Gastrocnemius medialis (tissue), 4 donors: Measurements from ENCODE around the gene B4GALT5. TPM values are rescaled to one million over a fixed set of nuclear protein-coding genes. Genes with fewer than 3 reads are reported as not detected.

Source experiments
- ATAC-seq, 2 donors: fragments of 150-250 bp; one replicate each; pipeline ENCODE4 v1.9.1; 2016
- DNase-seq, 2 donors: peaks; one replicate each; pipeline ENCODE4 v3.0.0-alpha.2; 2019
- H3K27ac ChIP-seq, 4 donors: fragments of 200-600 bp; sonication (generic); 1 replicate in 1 of 4; 2 replicates in 3 of 4; pipeline ENCODE4 v1.5.1; 2016 to 2018; ENCODE audit warnings: mild to moderate bottlenecking in 2 of 4, moderate library complexity in 1 of 4
- H3K27me3 ChIP-seq, 3 donors: fragments of 200-600 bp; sonication (generic) in 2 of 3; 1 replicate in 1 of 3; 2 replicates in 2 of 3; pipeline versions ENCODE4 v1.5.1 to v1.6.0; 2016 to 2019; ENCODE audit warnings: mild to moderate bottlenecking in 1 of 3, moderate library complexity in 1 of 3
- H3K36me3 ChIP-seq, 2 donors: fragments of 200-600 bp; sonication (generic) in 1 of 2; one replicate each; pipeline ENCODE4 v1.5.1; 2017 to 2018
- H3K4me1 ChIP-seq, 2 donors: fragments of 200-600 bp; sonication (generic) in 1 of 2; one replicate each; pipeline ENCODE4 v1.5.1; 2016 to 2017; ENCODE audit warnings: mild to moderate bottlenecking in 2 of 2
- H3K4me3 ChIP-seq, 4 donors: fragments of 200-600 bp; sonication (generic) in 3 of 4; 1 replicate in 1 of 4; 2 replicates in 3 of 4; pipeline ENCODE4 v1.5.1; 2016 to 2019; ENCODE audit warnings: mild to moderate bottlenecking in 2 of 4
- H3K9me3 ChIP-seq, 3 donors: fragments of 200-600 bp; sonication (generic) in 2 of 3; 1 replicate in 1 of 3; 2 replicates in 2 of 3; pipeline ENCODE4 v1.5.1; 2016 to 2019
- CTCF ChIP-seq, 5 experiments: fragments of 450-650 bp in 3 of 5; fragments of 200-600 bp in 2 of 5; sonication (generic) in 2 of 5; IDR thresholded peaks in 4 of 5; conservative IDR thresholded peaks in 1 of 5; 1 replicate in 4 of 5; 2 replicates in 1 of 5; pipeline ENCODE4 v1.5.1; 2016 to 2019; ENCODE audit warnings: antibody characterized with exemption in 5 of 5, mild to moderate bottlenecking in 3 of 5, moderate library complexity in 3 of 5
- POLR2A ChIP-seq, 2 donors: fragments of 450-650 bp; IDR thresholded peaks; one replicate each; pipeline ENCODE4 v1.6.1; 2017; ENCODE audit warnings: antibody characterized with exemption in 2 of 2, mild to moderate bottlenecking in 2 of 2, moderate library complexity in 2 of 2
- in situ Hi-C, 4 donors: fragments of 200-750 bp; cut with MboI; loops; one replicate each; pipeline versions ENCODE4 v1.15.0 to v1.8.0; 2017; ENCODE audit warnings: low sequenced_read_pairs in 4 of 4
- intact Hi-C: fragments of 100-400 bp; cut with DNase I; formaldehyde crosslinking; loops from one replicate; pipeline ENCODE4 v1.15.1; 2023; ENCODE audit warnings: low total_unique reads
- total RNA-seq, 4 donors: library from RNA; depleted of rRNA; stranded (reverse); fragments of >200 nt; gene quantifications; one replicate each; pipeline versions ENCODE4 v1.1.0 to v1.2.3, GENCODE V29; 2016

The B4GALT5 gene
- total RNA-seq, 4 donors from 2014 or later: 27.6 to 75.2 (median 56.4) TPM

DNA sequence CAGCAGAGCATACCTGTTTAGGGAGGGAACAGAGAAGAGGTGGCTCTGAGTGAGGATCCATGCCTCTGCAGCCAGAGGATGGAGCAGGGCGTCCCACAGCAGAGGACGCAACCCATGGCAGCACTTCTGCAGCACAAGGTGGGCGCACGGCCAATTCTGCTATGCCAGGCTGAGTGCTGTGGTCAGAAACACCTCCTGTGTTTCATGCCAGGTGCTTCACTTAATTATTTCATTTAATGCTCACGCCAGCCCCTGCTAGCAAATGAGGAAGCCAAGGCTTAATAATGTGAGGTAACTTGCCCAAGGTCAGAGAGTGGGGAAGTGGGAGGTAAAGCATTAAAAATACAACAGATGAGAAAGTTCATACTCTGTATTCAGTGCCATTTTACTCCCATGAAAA is 77.2 kb downstream of the B4GALT5 start:
- peak; percentile 66 to 80 for DNase-seq
- no peaks in the 10 kb centered on the region for H3K27me3 ChIP-seq

DNA sequence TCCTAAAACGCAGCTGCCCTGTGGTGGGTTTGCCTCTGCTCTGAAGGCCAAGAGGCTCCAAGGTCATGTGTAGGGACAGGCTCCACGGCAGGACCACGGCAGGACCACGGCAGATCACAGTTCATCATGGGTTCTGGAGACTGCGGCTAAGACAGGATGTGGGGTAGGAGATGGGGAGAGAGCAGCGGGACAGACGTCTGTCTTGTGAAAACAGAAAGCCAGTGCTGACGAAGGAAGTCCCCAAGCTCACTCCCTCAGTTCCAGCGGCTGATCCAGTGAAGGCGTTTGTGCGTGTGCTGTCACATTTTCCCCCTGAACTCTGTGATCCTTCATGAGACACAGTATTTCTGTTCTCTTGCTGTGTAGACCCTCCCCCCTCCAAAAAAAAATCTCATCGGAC is 77.8 kb downstream of the B4GALT5 start:
- TF ChIP-seq CTCF (IDR thresholded peaks at IDR 0.05 in 4 of 5, conservative IDR thresholded peaks at IDR 0.05 in 1 of 5): no peak
- TF ChIP-seq POLR2A (IDR thresholded peaks at IDR 0.05): no peak
- H3K36me3 ChIP-seq: peaks cover 0 to 52% of the 10 kb centered on the region in 2 donors
- DNase-seq: no peak
- peak; percentile 7 to 10 for ATAC-seq
- no peaks in the 10 kb centered on the region for H3K27me3 ChIP-seq
- intact Hi-C loops: no loop called here
- peaks cover 40 to 70% of the 10 kb centered on the region in 2 donors for H3K4me1 ChIP-seq
- no peaks in the 10 kb centered on the region for H3K9me3 ChIP-seq
- in situ Hi-C loops: no loop called here
- H3K27ac ChIP-seq: peak overlapping the region; percentile 66 to 86 (median 74)
- H3K4me3 ChIP-seq: no peak overlapping the region

More for the DNA sequence above, 77.2 kb downstream of the B4GALT5 start:
- no peak for TF ChIP-seq POLR2A (IDR thresholded peaks at IDR 0.05)
- no peak for TF ChIP-seq CTCF (IDR thresholded peaks at IDR 0.05 in 4 of 5, conservative IDR thresholded peaks at IDR 0.05 in 1 of 5)
- ATAC-seq: peak; percentile 57 to 64
- H3K9me3 ChIP-seq: no peaks in the 10 kb centered on the region
- no peak overlapping the region for H3K4me3 ChIP-seq
- intact Hi-C loops: no loop called here
- in situ Hi-C loops: no loop called here
- peaks cover 2 to 58% of the 10 kb centered on the region in 2 donors for H3K36me3 ChIP-seq
- peak overlapping the region; percentile 66 to 86 (median 74) for H3K27ac ChIP-seq
- peaks cover 35 to 64% of the 10 kb centered on the region in 2 donors for H3K4me1 ChIP-seq

GRCh38 chr20:49635166-49635565 is 78.5 kb downstream of the B4GALT5 start:
- peak overlapping the region; percentile 66 to 86 (median 74) for H3K27ac ChIP-seq
- H3K4me3 ChIP-seq: no peak overlapping the region
- DNase-seq (peak in 1 of 2 donors; percentile 68), ATAC-seq (peak; percentile 31 to 57)
- TF ChIP-seq CTCF (IDR thresholded peaks at IDR 0.05 in 4 of 5, conservative IDR thresholded peaks at IDR 0.05 in 1 of 5): no peak
- no peak for TF ChIP-seq POLR2A (IDR thresholded peaks at IDR 0.05)
- H3K4me1 ChIP-seq: peaks cover 45 to 72% of the 10 kb centered on the region in 2 donors
- intact Hi-C loops (no loop called here), in situ Hi-C loops (no loop called here)
- H3K36me3 ChIP-seq: peaks cover 0 to 45% of the 10 kb centered on the region in 2 donors
- H3K27me3 ChIP-seq: no peaks in the 10 kb centered on the region
- no peaks in the 10 kb centered on the region for H3K9me3 ChIP-seq

- Histone ChIP-seq H3K27ac (peak overlapping the region; percentile 66 to 86 (median 74)), H3K4me3 (no peak overlapping the region), H3K36me3 (peaks cover 0 to 34% of the 10 kb centered on the region in 2 donors), H3K9me3 (no peaks in the 10 kb centered on the region), H3K27me3 (no peaks in the 10 kb centered on the region), H3K4me1 (peaks cover 45 to 72% of the 10 kb centered on the region in 2 donors)
- DNase-seq (no peak), ATAC-seq (no peak)
- TF ChIP-seq CTCF (IDR thresholded peaks at IDR 0.05 in 4 of 5, conservative IDR thresholded peaks at IDR 0.05 in 1 of 5) (no peak), POLR2A (IDR thresholded peaks at IDR 0.05) (no peak)
- in situ Hi-C loops: no loop called here
- intact Hi-C loops: no loop called here
Observed at GRCh38 chr20:49634116-49634515, 79.6 kb downstream of the B4GALT5 start.

- no peak for ATAC-seq
- no peak for DNase-seq
- in situ Hi-C loops: no loop called here
- peaks cover 0 to 29% of the 10 kb centered on the region in 2 donors for H3K36me3 ChIP-seq
- intact Hi-C loops: no loop called here
- no peak overlapping the region for H3K4me3 ChIP-seq
- H3K27me3 ChIP-seq: no peaks in the 10 kb centered on the region
- H3K27ac ChIP-seq: peak overlapping the region in 2 of 4 donors; percentile 71 to 86
- H3K4me1 ChIP-seq: peaks cover 45 to 72% of the 10 kb centered on the region in 2 donors
- TF ChIP-seq POLR2A (IDR thresholded peaks at IDR 0.05): no peak
- TF ChIP-seq CTCF (IDR thresholded peaks at IDR 0.05 in 4 of 5, conservative IDR thresholded peaks at IDR 0.05 in 1 of 5): no peak
- peaks cover 0 to 4% (median 0%) of the 10 kb centered on the region in 3 donors for H3K9me3 ChIP-seq
Observed at GRCh38 chr20:49633643-49634042, 80.0 kb downstream of the B4GALT5 start.
